ENCODE measurements around the gene TECTB. TPM values are rescaled to one million over a fixed set of nuclear protein-coding genes. Genes with fewer than 3 reads are reported as not detected.
A peak's percentile ranks its signal among the peaks of the same experiment; 100 is the strongest.

The TECTB gene
- total RNA-seq, 2 experiments from 2014 or later = not detected

- H3K4me3 Mint-ChIP-seq = no peak overlapping the region
- CTCF ChIA-PET = no interaction called here
- no peak overlapping the region for H3K27ac Mint-ChIP-seq
- no peaks in the 10 kb centered on the region for H3K9me3 Mint-ChIP-seq
- H3K36me3 Mint-ChIP-seq (ENCODE audit: low read depth) = no peaks in the 10 kb centered on the region
- DNase-seq = no peak
- intact Hi-C loops (cut with micrococcal nuclease) = no loop called here
- no peaks in the 10 kb centered on the region for H3K4me1 Mint-ChIP-seq (ENCODE audit: low read depth)
- peaks cover 11% of the 10 kb centered on the region for H3K27me3 Mint-ChIP-seq (ENCODE audit: low read depth)
Observed at GRCh38 chr10:112296908-112297331, 13.7 kb downstream of the TECTB start.

DNA sequence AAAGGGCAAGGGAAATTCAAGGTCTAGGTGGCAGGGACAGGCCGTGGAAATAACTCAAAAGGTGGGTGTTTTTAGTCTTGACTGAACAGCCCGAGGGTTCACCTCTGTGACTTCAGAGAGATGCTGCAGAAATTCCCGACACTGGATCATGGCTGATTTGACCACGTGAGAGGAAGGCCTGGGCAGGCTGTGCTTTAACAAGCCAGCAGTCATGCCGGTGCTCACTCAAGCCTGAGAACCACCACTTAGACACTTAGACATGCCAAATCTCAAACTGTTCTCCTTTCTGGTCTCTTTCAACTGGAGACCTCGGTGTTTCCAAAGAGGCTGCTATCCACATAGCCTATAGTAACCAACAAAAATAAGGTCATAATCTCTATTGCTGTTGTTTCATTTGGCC lies 15.4 kb downstream of the TECTB start:
- Mint-ChIP-seq H3K4me3 (no peak overlapping the region), H3K36me3 (ENCODE audit: low read depth) (no peaks in the 10 kb centered on the region), H3K27ac (no peak overlapping the region), H3K4me1 (ENCODE audit: low read depth) (no peaks in the 10 kb centered on the region), H3K9me3 (no peaks in the 10 kb centered on the region), H3K27me3 (ENCODE audit: low read depth) (peaks cover 12% of the 10 kb centered on the region)
- intact Hi-C loops (cut with micrococcal nuclease) = no loop called here
- no peak for DNase-seq
- CTCF ChIA-PET = no interaction called here

- Mint-ChIP-seq H3K27me3 (ENCODE audit: low read depth) (peaks cover 13% of the 10 kb centered on the region), H3K36me3 (ENCODE audit: low read depth) (no peaks in the 10 kb centered on the region), H3K9me3 (no peaks in the 10 kb centered on the region), H3K27ac (no peak overlapping the region), H3K4me1 (ENCODE audit: low read depth) (no peaks in the 10 kb centered on the region), H3K4me3 (no peak overlapping the region)
- intact Hi-C loops (cut with micrococcal nuclease) = no loop called here
- CTCF ChIA-PET = no interaction called here
- no peak for DNase-seq
Observed at GRCh38 chr10:112299456-112299855, 16.3 kb downstream of the TECTB start.

GRCh38 chr10:112302335-112302734 lies 19.1 kb downstream of the TECTB start:
- H3K4me3 Mint-ChIP-seq = no peak overlapping the region
- no peak overlapping the region for H3K27ac Mint-ChIP-seq
- no peaks in the 10 kb centered on the region for H3K9me3 Mint-ChIP-seq
- peaks cover 17% of the 10 kb centered on the region for H3K27me3 Mint-ChIP-seq (ENCODE audit: low read depth)
- CTCF ChIA-PET = interaction anchor here (1.6 kb wide), 1 partner anchor 170 kb away, joined by 3 read pairs; no protein-coding TSS in a partner anchor
- H3K36me3 Mint-ChIP-seq (ENCODE audit: low read depth) = no peaks in the 10 kb centered on the region
- no peaks in the 10 kb centered on the region for H3K4me1 Mint-ChIP-seq (ENCODE audit: low read depth)
- no peak for DNase-seq
- intact Hi-C loops (cut with micrococcal nuclease) = no loop called here

GRCh38 chr10:112303528-112303927 lies 20.3 kb downstream of the TECTB start:
- Mint-ChIP-seq H3K36me3 (ENCODE audit: low read depth) (no peaks in the 10 kb centered on the region), H3K4me1 (ENCODE audit: low read depth) (no peaks in the 10 kb centered on the region), H3K27ac (no peak overlapping the region), H3K27me3 (ENCODE audit: low read depth) (peaks cover 20% of the 10 kb centered on the region), H3K9me3 (no peaks in the 10 kb centered on the region), H3K4me3 (no peak overlapping the region)
- no peak for DNase-seq
- CTCF ChIA-PET = interaction anchor here (0.6 to 1.6 kb wide), 4 partner anchors 13 to 169 kb away, joined by 3 to 5 read pairs (median 4); no protein-coding TSS in a partner anchor
- intact Hi-C loops (cut with micrococcal nuclease) = no loop called here

DNA sequence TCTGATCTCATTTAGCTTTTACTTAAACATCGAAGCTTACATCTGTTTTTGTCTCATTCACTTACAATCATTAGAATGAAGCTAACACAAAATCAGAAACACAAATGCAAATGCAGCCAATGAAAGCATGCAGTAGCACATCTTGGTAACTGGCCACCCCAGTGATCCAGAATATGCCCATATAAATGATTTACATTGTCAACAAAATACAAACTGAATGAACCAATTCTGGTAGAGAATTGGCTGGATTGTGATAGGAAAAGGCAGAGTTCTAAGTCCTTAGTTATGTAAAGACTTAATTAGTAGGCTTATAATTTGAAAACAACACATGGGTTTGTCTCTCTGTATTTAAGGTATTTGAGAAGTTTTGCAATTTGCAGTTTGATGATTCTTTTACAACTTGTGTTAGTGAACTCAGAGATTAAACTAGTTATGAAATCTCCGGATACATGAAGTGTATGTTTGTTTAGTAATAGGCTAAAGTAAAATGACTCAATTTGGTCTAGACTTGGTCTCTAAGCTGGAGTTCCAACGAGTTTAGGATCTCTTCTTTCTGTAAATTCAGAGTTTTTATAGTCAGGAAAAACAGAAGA lies 21.2 kb downstream of the TECTB start:
- peaks cover 21% of the 10 kb centered on the region for H3K27me3 Mint-ChIP-seq (ENCODE audit: low read depth)
- no peak overlapping the region for H3K27ac Mint-ChIP-seq
- H3K4me1 Mint-ChIP-seq (ENCODE audit: low read depth) = no peaks in the 10 kb centered on the region
- no peak for DNase-seq
- intact Hi-C loops (cut with micrococcal nuclease) = no loop called here
- CTCF ChIA-PET = interaction anchor here (1.0 to 1.6 kb wide), 2 partner anchors 166 to 167 kb away, joined by 3 to 4 read pairs; no protein-coding TSS in a partner anchor
- H3K4me3 Mint-ChIP-seq = no peak overlapping the region
- no peaks in the 10 kb centered on the region for H3K9me3 Mint-ChIP-seq
- H3K36me3 Mint-ChIP-seq (ENCODE audit: low read depth) = no peaks in the 10 kb centered on the region

DNA sequence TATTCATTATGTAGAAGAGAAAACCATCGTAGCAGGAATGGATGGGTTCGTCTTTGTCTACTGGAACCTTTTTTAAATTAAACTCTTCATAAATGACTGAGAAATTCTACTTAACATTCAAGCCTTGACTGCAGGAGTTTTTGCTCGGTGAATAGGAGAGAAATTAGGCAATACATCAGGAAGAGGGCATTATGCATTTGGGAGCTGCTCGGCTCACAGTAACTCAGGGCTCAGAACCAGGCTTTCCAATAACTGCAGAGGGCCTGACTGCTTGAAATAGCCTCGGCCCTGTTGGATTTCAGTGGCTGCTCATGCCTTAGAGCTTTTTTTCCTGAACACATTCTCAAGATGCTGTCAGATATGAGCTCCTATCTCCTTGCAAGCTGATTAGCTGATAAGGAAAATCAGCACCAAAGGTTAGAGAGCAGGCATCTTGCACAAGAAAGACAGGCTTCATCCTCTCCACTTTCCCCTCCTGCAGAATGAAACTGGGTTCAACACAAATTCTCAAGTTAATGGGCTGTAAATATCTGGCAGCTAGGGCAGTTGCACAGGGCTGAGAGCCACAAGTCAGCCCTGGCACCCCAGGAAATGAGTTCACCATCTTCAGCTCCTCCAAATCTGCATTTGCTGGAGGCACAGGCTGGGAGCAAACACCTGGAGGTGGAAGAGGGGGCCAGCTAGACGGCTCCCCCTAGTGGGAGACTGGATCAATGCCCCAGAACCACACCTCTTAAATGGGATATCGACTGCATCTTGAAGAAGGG lies 24.3 kb downstream of the TECTB start:
- no peak overlapping the region for H3K27ac Mint-ChIP-seq
- no peaks in the 10 kb centered on the region for H3K36me3 Mint-ChIP-seq (ENCODE audit: low read depth)
- intact Hi-C loops (cut with micrococcal nuclease) = no loop called here
- no peaks in the 10 kb centered on the region for H3K9me3 Mint-ChIP-seq
- peaks cover 18% of the 10 kb centered on the region for H3K27me3 Mint-ChIP-seq (ENCODE audit: low read depth)
- CTCF ChIA-PET = interaction anchor here (0.7 to 2.2 kb wide), 14 partner anchors 9 to 594 kb away, joined by 3 to 15 read pairs (median 3); partner anchors contain the start of gene GPAM
- DNase-seq = peak; percentile 53
- H3K4me3 Mint-ChIP-seq = no peak overlapping the region
- no peaks in the 10 kb centered on the region for H3K4me1 Mint-ChIP-seq (ENCODE audit: low read depth)

DNA sequence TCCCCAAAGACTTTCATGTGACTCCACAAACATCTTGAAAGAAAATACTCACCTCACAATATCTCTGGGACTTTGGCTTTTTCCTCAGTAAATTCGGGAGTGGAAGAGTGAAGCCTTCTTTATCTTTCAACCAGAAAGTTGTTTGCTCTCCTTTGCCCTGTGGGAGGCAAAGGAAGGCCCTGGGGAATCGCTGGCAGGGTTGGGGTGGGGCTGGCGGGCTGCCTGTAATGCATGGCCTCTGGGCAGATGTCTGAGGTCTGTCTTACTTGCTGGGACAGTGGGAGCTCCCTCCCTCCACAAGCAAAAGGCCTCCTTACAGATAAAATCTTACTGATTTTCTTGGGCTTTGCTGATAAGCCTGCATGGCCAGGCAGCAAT lies 24.9 kb downstream of the TECTB start:
- H3K4me1 Mint-ChIP-seq (ENCODE audit: low read depth) = no peaks in the 10 kb centered on the region
- CTCF ChIA-PET = interaction anchor here (0.6 to 2.2 kb wide), 17 partner anchors 14 to 595 kb away, joined by 3 to 15 read pairs (median 3); partner anchors contain the start of gene GPAM
- intact Hi-C loops (cut with micrococcal nuclease) = no loop called here
- H3K27ac Mint-ChIP-seq = no peak overlapping the region
- no peak for DNase-seq
- no peaks in the 10 kb centered on the region for H3K9me3 Mint-ChIP-seq
- H3K36me3 Mint-ChIP-seq (ENCODE audit: low read depth) = no peaks in the 10 kb centered on the region
- peaks cover 22% of the 10 kb centered on the region for H3K27me3 Mint-ChIP-seq (ENCODE audit: low read depth)
- no peak overlapping the region for H3K4me3 Mint-ChIP-seq

DNA sequence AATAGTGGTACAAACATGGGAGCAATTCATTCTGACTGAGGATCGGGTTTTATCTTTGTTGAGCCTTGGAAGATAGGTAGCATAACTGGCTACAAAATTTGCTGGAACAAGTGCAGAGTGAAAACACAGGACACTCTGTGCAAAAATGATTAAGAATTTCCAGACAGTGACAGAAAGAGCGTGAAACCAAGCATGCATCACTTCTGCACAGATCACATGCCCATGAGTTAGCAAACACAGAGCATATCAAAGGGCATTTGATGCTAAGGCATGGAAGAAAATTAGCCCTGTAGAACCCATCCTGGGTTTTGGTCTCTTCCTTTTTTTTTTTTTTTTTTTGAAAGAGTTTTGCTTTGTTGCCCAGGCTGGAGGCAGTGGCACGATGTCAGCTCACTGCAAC lies 28.3 kb downstream of the TECTB start:
- Mint-ChIP-seq H3K9me3 (no peaks in the 10 kb centered on the region), H3K27me3 (ENCODE audit: low read depth) (peaks cover 28% of the 10 kb centered on the region), H3K4me3 (no peak overlapping the region), H3K27ac (no peak overlapping the region), H3K4me1 (ENCODE audit: low read depth) (no peaks in the 10 kb centered on the region), H3K36me3 (ENCODE audit: low read depth) (no peaks in the 10 kb centered on the region)
- no peak for DNase-seq
- CTCF ChIA-PET = interaction anchor here (0.6 to 1.9 kb wide), 4 partner anchors 124 to 554 kb away, joined by 3 to 6 read pairs (median 3); no protein-coding TSS in a partner anchor
- intact Hi-C loops (cut with micrococcal nuclease) = loop anchor here (10.0 kb wide), 1 partner anchor 557 kb away; no protein-coding TSS in a partner anchor

DNA sequence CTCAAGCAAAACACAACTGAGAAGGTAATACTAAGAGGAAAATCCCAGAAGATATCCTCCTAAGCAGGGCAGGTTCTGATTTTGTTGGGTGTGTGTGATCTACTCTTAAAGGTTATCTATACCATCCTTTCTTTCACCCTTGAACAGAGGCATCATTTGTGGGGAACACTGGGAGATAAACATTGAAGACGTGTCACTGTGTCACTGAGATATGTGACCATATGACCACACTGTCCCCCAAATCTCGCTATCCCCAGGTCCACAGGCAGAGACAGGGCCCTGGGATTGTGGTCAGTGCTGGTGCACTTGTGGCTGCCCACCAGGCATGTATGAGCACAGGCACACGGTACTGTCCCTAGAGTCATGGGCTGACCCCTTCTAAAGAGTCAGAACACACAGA lies 30.0 kb downstream of the TECTB start:
- no peak overlapping the region for H3K4me3 Mint-ChIP-seq
- peaks cover 27% of the 10 kb centered on the region for H3K27me3 Mint-ChIP-seq (ENCODE audit: low read depth)
- no peak overlapping the region for H3K27ac Mint-ChIP-seq
- H3K4me1 Mint-ChIP-seq (ENCODE audit: low read depth) = no peaks in the 10 kb centered on the region
- DNase-seq = no peak
- no peaks in the 10 kb centered on the region for H3K9me3 Mint-ChIP-seq
- H3K36me3 Mint-ChIP-seq (ENCODE audit: low read depth) = no peaks in the 10 kb centered on the region
- CTCF ChIA-PET = interaction anchor here (0.8 to 1.9 kb wide), 4 partner anchors 122 to 198 kb away, joined by 3 to 6 read pairs (median 4); no protein-coding TSS in a partner anchor
- intact Hi-C loops (cut with micrococcal nuclease) = loop anchor here (10.0 kb wide), 1 partner anchor 558 kb away; no protein-coding TSS in a partner anchor

- H3K27ac Mint-ChIP-seq = no peak overlapping the region
- no peak for DNase-seq
- peaks cover 25% of the 10 kb centered on the region for H3K27me3 Mint-ChIP-seq (ENCODE audit: low read depth)
- no peaks in the 10 kb centered on the region for H3K4me1 Mint-ChIP-seq (ENCODE audit: low read depth)
- H3K4me3 Mint-ChIP-seq = no peak overlapping the region
- no peaks in the 10 kb centered on the region for H3K9me3 Mint-ChIP-seq
- intact Hi-C loops (cut with micrococcal nuclease) = loop anchor here (2.0 to 10.0 kb wide), 3 partner anchors 121 to 559 kb away; no protein-coding TSS in a partner anchor
- CTCF ChIA-PET = interaction anchor here (0.6 to 4.0 kb wide), 11 partner anchors 17 to 273 kb away, joined by 3 to 35 read pairs (median 3); no protein-coding TSS in a partner anchor
- H3K36me3 Mint-ChIP-seq (ENCODE audit: low read depth) = no peaks in the 10 kb centered on the region
Observed at GRCh38 chr10:112313911-112314310, 30.7 kb downstream of the TECTB start.

- peak; percentile 90 for DNase-seq
- CTCF ChIA-PET = interaction anchor here (0.7 to 4.0 kb wide), 16 partner anchors 11 to 1566 kb away, joined by 3 to 35 read pairs (median 4); partner anchors contain the start of gene GPAM
- H3K4me3 Mint-ChIP-seq = no peak overlapping the region
- H3K9me3 Mint-ChIP-seq = no peaks in the 10 kb centered on the region
- peaks cover 25% of the 10 kb centered on the region for H3K27me3 Mint-ChIP-seq (ENCODE audit: low read depth)
- intact Hi-C loops (cut with micrococcal nuclease) = loop anchor here (1.0 to 10.0 kb wide), 5 partner anchors 120 to 560 kb away; partner anchors contain the start of gene GPAM
- no peaks in the 10 kb centered on the region for H3K4me1 Mint-ChIP-seq (ENCODE audit: low read depth)
- H3K36me3 Mint-ChIP-seq (ENCODE audit: low read depth) = no peaks in the 10 kb centered on the region
- no peak overlapping the region for H3K27ac Mint-ChIP-seq
Observed at GRCh38 chr10:112314822-112315474, 31.7 kb downstream of the TECTB start.

All from activated naive CD4-positive, alpha-beta T cell treated with anti-CD3 and anti-CD28 coated beads for 36 hours (primary cell).